Measurements from ENCODE around the gene SEC63.
A peak's percentile ranks its signal among the peaks of the same experiment; 100 is the strongest.

Gene SEC63

DNA sequence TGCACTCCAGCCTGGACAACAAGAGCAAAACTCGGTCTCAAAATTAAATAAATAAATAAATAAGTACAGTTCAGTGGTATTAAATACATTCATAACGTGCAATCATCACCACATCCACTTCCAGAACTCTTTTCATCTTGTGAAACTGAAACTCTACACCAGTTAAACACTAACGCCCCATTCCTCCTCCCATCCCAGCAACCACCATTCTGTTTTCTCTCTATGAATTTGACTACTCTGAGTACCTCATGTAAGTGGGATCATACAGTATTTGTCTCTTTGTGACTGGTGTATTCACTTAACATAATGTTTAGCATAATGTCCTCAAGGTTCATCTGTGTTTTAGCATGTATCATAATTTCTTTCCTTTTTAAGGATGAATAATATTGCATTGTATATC is 104.8 kb downstream of the SEC63 start:
- DNase-seq: no peak

DNA sequence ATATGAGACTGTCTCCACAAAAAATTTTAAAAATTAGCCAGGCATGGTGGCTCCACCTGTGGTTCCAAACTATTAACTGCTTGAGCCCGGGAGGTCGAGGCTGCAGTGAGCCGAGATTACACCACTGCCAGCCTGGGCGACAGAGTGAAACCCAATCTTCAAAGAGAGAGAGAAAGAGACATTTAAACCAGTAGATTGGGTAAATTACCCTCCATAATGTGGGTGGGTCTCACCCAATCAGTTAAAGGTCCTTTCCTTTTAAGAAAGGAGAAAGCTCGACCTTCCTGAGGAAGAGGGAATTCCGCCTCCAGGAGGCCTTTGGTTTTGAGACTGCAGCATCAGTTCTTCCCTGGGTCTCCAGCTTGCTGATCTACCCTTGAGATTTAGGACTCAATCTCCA is 108.7 kb downstream of the SEC63 start:
- DNase-seq: no peak

DNA sequence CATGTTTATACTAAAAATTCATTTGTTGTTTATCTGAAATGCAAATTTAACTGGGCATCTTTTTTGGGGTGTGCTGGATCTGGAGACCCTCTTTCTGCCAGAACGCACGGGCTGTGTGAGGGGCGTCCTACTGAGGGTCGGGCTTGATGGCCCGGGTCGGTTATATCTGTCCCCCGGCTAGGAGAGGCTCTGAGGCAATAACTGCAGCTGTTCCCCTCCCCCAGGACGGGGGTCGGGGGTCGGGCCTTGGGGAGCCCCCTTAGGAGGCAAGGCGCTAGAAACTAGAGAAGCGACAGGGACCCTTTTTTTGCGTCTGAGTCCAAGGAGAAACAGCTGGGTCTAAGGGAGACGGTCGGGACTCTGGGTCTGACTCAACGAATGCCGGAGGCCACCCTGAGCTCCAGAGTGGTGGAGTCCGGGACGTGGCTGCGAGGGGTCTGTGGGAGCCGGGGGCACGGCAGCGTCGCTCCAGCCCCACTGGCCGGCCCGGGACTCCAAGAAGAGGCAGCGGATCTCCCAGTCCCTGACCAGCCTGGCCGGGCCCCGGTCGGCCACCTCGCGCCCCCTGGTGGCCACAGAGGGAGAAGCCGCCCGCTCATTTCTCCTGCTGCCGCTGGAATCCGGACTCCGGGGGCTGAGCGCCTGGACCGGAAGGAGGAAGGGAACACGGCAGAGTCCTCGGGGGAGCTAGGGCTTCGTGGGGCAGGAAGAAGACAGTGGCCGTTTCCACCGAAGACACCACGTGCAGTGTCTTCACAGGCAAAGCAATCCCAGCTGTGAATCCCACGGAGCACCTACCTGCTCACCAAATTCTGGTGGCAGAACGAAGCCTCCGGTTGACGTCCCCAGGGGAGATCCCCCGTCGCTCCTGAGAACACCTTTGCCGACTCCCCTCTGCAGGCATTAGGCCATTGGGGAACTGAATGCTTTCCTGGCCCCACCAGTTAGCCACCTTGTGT is 109.9 kb downstream of the SEC63 start:
- peak in 1 of 2 experiments; percentile 26 for DNase-seq

DNA sequence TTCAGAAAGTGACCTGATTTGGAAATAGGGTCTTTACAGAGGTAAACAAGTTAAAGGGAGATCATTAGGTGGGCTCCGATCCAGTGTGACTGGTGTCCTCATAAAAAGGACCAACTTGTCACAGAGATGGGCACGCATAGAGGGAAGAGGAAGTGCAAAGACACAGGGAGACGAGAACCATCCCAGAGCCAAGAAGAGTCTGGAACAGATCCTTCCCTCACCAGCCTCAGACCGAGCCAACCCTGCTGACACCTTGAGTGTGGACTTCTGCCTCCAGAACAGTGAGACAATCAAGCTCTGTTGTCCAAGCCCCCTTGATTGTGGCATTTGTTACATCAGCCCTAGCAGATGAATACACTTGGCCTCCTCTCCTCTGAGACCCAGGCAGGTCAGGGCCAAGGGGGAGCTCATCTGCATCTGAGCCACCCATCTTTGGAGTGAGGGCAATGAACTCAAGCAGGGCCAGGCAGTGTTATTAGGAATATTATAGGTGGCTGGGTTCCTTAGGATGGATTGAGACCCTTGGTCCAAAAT is 111.7 kb downstream of the SEC63 start:
- no peak for DNase-seq

DNA sequence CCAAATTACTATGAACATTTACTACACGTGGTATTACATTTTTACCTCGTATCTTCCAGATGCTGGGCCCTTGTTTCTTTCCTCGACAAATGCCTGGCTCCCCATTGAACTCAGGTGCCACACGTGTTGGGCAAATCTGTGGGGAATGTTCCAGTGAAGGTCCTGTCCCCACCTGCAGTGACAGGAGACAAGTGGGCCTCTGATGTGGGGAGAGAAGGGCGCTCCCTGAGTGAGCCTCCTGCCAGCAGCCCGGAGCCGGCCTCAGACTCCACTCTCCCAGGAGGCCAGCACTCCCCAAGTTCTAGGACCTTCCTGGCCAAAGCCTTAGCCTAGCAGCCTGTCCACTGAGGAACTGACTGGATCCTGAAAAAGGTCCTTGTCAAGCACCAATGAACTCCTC is 112.2 kb downstream of the SEC63 start:
- DNase-seq: no peak

DNA sequence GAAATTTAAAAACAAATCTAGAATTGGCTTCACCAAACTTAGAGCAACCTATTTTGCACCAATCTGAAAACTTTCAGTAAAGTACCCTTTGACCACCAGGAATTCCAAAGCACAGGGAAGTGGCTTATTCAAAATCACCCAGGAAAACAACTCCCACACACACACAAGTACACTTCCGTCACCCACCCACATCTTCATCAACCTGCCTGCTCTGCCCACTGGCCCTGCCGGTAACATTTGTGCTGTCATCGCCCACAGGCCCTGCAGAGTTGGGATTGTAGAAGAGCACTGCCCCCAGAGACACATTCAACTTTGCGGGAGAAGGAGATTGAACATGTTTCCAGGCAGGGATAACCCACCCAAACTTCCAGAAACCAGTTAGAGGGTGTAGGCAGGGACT is 114.6 kb downstream of the SEC63 start:
- no peak for DNase-seq

DNA sequence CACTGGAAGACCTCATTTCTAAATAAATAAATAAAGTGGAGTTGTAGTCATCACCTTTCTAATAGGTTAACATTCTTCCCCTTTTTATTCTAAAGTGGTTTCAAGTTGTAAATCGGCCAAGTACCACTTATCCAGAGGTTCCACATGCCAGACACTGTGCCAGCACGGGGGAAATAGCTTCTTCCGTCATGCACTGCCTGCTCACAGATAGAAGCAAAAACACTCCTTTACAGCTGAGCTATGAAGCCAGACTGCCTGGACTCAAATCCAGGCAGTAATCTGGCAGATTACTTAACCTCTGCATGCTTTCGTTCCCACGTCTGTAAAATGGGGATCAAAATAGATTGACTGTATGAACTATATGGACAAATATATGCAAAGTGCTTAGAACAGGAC is 116.7 kb downstream of the SEC63 start:
- no peak for DNase-seq

DNA sequence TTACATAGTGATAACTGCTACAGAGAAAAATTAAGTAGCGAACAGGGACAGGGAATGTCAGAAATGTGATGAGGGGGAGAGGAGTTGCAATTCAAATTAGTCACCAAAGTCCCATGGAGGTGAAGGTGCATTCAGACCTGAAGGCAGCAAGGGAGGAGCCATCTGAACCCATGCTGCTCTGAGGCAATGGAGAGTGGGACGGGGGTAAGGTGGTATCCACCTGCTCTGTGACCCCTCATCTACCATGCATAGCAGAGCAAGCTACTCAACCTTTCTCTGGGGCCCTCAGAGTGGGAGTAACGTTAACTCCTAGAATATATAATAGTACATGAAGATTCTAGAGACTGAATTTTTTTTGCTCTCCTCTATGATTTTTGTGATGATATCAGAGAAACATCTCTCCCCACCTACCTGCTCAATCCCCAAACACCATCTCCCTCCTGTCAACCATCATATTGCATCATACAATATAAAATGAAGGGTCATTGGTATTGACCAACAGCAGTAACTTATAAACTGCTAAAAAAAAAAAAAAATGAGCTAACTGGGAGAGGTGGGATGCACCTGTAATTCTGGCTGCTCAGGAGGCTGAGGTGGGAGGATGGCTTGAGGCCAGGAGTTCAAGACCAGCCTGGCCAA is 117.3 kb downstream of the SEC63 start:
- DNase-seq: no peak

DNA sequence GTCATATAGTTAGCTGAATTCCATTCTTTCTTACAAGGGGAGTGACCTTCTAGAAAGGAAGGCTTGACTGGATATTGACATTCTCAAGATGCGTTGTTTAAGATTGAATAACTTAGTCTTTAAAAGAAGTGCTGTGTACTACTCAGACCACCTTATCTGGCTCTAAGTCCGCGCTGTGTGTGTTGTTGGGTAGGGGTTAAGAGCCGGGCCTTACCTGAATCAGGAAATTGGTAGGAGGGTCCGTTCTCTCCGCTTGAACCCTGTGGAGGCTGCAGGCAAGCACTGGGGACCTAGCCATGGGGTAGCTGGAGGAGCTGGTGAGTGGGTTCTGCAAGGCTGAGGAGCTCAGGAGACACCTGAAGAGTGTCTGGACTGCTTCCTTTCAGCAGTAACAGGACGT is 124.9 kb downstream of the SEC63 start:
- no peak for DNase-seq

DNA sequence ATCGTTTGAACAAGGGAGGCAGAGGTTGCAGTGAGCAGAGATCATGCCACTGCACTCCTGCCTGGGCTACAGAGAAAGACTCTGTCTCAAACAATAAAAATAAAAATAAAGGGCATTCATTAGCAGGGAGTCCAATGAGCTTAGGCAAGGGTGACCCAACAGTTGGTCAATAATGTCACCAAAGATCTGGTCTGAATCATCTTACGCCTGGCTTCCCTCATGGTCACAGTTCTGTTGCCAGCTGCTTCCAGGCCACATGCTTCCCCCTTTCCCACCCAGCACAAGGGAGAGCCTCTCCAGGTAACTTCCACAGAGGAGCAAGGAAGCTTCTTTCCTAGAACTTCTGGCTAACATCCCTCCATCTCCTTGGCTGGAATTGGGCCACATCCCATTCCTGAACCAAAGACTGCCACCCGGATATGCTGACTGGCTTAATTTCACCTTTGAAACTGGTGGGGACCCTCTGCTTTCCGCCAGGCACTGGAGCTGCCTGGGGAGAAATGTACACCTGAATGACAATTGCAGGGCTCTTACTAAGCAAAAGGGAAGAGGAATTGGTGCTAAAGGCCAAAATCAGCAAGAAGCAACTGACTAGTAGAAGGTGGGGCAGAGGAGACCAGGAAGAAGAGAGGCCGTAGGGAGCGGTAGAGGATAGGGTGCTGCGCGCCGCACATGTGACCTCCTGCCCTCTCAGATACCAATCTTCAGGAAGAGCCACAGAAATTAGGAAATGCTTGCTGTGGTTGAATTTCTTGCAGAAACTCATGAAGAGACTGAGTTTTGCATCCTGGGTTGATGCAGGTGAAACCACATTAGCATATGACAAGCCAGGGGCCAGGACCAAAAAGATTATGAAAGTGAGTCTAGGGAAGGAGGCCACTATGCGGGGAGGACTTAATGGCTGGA is 125.6 kb downstream of the SEC63 start:
- no peak for DNase-seq

DNA sequence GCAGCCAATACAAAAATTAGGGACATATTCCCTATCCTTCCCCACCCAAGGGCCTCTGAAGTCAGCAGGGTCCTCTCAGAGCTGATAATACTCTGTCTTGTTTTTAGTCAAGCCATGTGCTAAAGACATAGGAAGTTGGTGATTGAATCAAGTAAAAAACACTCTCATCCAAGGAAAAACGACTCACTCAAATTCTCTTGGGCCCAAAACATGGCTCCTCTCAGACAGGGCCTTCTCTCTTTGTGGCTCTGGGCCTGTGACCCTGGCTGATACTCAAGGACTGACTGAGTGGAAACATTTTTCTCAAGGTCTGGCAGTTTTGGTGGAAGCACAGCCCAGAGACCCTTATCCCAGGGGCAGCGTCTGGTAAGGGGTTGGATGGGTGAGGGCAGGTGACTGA is 127.9 kb downstream of the SEC63 start:
- no peak for DNase-seq

DNA sequence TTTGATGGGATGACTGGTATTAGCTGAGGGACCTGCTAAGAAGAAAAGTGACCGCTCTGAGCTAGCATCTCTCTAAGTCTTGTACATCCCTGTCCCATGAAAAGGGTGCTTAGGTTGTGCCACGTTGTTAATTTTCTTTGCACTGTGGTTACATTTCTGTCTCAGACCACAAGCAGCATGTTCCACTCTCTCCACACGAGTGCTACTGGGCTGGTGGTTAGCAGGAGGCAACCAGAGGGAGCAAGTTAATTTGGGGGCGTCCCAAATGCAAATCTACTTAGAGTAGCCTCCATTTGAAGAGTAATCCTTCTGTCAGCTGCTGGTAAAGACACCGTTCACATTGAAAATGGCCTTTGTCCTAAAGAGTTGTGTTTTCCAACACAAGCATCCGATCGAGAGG is 130.5 kb downstream of the SEC63 start:
- DNase-seq: no peak

DNA sequence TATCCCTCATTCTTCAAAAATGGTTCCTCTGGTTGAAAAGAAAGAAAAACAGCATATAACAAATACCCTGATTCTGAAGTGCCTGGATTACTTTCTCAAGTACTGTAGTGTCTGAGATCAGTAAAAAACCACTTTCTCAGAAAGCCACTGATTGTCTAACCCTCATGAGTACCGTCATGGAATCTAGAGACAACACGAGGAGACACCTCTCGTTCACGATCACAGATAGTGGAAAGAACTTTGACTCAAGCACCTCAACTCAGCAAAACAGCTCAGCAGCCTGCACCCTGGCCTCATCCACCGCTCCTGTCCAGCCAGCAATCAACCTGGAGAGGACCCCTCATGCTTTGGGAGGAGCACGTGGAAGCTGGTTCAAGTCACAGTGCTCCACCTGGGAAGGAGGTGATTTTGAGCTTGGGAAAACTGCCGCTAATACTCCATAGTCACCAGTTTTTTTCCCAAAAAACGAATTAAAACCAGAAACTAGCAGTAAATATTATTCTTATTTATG is 134.9 kb downstream of the SEC63 start:
- DNase-seq: no peak

DNA sequence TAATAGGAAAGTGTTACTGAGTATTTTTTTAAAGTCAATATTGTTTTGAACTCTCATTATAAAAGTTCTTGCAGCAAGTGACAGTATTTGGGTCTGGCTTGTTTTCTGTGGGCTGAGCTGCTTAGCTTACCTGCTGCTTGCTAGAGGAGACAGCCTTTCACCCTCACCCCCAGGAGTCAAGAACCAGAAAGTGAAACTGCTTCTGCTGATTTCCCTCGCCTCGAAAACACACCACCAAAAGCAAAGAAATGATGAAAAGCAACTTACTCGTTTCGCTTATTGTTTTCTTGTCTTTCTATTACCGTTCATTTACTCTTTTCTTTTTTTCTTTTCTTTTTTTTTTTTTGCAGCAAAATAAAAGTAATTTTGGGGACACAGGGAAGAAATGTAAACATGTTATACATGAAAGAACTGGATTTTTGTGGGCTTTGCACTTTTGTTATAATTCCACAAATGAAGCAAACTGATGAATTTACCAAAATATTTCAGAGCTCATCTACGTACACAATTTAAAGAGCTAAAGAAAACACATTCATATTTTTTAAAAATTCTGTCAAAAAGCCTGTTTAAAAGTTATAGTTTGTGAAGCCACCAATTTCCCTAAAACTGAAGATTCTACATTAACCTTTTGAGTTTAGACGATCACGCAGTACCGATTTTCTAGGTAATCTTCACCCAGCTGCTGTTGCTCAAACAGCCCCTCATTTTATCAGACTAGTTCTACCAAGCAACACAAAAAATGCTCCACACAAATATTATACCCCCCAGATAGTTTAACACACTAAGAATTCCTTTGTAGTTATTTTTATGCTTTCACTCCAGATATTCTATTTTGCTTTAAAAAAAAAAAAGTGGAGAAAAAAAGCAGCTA is 135.6 kb downstream of the SEC63 start:
- DNase-seq: no peak

DNA sequence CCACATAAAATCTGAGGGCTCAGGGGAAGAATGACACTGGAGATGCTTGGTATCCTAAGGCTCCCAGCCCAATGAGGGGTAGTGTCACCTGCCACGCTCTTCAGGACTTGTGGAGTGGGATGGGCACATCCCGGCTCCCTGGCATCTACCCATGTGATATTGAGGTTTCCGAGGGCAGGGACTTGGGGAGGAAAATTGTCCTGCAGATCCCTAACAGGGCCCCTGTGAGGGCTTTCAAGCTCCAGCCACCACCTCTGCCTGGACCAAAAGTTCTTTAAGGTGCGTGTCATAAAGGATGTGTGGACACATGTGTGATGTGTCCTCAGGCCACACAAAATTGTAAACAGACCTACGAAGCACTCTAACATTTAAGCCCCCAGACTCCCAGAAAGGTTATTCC is 136.4 kb downstream of the SEC63 start:
- no peak for DNase-seq

DNA sequence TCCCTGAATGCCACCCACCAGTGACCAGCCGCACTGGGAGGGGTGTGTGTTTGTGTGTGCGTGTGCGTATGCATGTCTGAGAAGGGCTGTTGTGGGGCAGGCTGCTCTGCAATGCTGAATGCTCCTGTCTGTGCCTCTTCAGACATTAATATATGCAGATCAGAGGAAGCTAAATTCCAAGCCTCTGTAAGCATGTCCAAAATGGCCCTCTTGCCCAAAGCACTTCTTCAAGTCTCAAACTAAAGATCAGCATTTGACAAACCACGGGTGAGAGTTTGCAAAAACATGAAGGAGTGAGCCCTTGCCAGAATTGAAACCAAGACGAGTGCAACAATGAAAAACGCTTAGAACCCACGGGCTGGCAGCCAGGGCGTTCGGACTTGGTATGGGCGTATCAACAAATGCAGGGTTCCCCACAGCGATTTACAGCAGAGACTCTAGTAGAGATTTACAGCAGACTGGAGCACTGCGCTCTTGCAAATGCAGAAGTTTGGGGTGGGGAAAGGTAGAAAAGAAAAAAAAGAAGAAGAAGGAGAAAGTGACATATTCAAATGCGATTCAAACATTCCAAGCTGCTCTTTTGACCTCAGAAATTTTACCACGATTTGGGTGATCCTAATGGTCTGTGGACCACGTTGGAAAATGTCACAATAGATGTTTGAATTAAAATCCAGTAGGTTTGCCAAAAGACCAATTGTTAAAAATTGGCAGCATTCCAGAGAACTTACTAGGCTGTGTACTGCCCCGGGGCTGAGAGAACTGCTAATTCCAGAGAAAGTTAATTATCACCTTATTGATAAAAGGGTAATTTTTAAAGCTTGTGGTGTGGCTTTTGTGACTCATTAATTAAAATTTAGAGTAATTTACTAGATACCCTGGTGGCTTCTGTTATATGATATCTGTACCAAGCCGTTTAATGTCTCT is 137.4 kb downstream of the SEC63 start:
- DNase-seq: no peak

DNA sequence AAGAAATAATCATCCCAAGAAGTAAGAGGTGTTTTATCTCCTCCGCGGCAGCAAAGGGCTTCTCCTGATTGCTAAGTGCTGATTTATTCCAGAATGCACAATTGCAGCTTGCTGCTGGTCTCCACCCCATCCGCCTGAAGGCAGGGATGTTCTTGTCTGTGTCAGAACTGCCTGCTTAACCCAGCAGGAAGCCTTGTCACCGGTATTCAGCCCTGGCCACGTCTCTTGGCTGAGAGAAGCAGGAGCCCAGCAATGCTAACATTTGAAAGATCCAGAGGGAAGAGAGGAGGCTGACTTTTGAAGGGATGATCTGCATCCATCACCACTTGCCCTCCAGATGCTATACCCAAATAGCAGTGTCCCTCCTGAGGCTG is 138.1 kb downstream of the SEC63 start:
- DNase-seq: peak in 1 of 2 experiments; percentile 0

DNA sequence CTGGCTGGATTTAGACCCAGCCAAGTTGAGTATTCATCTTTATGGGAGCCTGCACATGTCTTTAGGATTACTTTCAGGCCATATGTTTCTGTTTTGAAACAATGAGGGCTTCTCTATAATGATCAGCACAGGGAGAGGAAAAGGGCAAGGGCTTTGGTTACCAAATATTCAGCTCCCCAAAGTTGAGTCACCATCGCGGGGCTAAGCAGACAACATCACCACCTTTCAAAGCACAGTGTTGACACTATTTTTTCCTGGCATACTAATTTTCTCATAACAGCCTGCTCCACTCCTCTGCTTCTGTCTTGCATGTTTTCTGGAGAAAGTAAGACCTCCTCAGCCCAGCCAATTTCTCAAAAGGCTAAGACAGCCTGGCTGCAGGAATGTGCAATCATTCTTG is 138.8 kb downstream of the SEC63 start:
- DNase-seq: no peak

DNA sequence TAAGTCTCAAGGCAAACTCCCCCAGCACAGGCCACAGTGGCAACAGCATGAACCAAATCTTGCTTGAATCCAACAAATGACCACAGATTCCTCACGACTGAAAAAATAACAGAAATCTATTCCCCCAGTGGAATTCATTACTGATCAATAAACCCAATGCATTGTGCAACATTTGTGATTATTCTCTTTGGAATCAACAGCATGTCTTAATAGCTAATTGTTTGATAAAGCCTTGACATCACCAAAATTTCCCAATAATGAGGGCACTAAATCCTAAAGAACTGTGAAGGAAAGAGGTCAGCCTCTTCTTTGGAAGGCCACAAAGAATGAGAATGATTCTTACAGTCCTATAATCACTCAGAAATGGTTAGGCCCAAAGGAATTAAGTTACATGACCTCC is 139.7 kb downstream of the SEC63 start:
- no peak for DNase-seq

DNA sequence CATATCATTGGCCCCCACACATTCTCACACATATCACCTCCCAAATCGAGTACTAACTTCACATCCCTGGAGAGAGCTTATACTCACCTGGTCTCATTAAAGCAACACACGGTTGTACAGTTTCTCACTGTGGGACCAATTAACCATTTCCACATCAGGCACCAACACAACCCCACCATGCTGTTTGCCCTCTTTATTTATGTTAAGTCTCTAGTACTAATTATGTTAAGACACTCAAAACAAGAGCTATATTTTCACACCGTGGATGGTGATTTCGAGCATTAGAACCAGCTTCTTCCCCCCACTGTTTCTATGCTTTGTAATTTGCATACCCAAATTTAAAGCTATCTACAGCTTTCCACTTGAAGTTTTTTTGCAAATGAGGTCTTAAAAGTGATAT is 140.2 kb downstream of the SEC63 start:
- DNase-seq: no peak

Data from cerebellar nuclear complex (tissue), 1 donor.